ENCODE results near the gene NFATC3.

NFATC3 gene

GRCh38 chr16:68273896-68274295 is 188.7 kb downstream of the NFATC3 start:
- no peak for DNase-seq (ENCODE audit: low read depth)
- TF ChIP-seq, protein P1, sequence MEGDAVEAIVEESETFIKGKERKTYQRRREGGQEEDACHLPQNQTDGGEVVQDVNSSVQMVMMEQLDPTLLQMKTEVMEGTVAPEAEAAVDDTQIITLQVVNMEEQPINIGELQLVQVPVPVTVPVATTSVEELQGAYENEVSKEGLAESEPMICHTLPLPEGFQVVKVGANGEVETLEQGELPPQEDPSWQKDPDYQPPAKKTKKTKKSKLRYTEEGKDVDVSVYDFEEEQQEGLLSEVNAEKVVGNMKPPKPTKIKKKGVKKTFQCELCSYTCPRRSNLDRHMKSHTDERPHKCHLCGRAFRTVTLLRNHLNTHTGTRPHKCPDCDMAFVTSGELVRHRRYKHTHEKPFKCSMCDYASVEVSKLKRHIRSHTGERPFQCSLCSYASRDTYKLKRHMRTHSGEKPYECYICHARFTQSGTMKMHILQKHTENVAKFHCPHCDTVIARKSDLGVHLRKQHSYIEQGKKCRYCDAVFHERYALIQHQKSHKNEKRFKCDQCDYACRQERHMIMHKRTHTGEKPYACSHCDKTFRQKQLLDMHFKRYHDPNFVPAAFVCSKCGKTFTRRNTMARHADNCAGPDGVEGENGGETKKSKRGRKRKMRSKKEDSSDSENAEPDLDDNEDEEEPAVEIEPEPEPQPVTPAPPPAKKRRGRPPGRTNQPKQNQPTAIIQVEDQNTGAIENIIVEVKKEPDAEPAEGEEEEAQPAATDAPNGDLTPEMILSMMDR (conservative IDR thresholded peaks at IDR 0.05; ENCODE audit: low read depth, low read length): no peak
- no peak overlapping the region for H3K4me3 ChIP-seq (ENCODE audit: low read depth, low read length)

DNA sequence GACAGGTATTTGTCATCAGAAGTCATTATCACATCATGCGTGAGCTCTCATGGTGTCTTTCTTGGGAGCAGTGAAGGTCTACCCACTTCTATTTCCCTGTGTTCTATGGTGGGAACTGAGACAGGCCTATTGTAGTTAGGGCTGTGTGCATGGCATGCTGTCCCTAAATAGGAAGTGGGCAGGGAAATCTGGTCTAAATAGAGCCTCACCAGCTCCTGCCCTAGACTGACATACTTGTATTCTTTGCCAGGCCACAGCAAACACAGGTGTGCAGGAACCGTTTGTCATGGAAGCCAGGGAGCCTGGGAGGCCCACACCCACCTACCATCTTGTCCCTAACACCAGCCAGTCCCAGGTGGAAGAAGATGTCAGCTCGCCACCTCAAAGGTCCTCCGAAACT is 189.3 kb downstream of the NFATC3 start:
- H3K4me3 ChIP-seq (ENCODE audit: low read depth, low read length): no peak overlapping the region
- TF ChIP-seq, protein P1 (conservative IDR thresholded peaks at IDR 0.05; ENCODE audit: low read depth, low read length): no peak
- DNase-seq (ENCODE audit: low read depth): no peak

GRCh38 chr16:68275611-68276191 is 190.5 kb downstream of the NFATC3 start:
- DNase-seq (ENCODE audit: low read depth): no peak
- TF ChIP-seq, protein P1 (conservative IDR thresholded peaks at IDR 0.05; ENCODE audit: low read depth, low read length): no peak
- H3K4me3 ChIP-seq (ENCODE audit: low read depth, low read length): no peak overlapping the region

DNA sequence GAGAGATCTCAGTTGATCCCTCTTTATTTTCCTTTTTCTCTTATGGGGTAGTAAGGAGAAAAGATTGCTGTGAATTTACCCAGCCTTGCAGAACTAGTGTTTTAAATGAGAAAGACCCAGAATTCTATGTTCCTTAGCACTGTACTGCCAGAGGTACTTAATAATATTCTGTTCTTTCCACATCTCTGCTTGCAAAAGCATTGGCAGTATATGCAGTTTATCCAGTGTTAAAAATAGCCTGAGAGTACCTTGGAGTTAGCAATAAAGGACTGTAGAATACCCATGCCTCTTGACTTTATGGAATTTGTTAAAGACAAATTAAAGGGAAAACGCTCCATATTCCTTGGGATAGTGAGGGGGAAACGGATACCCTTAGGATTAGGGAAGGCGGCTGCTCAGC is 191.1 kb downstream of the NFATC3 start:
- H3K4me3 ChIP-seq (ENCODE audit: low read depth, low read length): no peak overlapping the region
- TF ChIP-seq, protein P1 (conservative IDR thresholded peaks at IDR 0.05; ENCODE audit: low read depth, low read length): no peak
- DNase-seq (ENCODE audit: low read depth): no peak
